Keratinocyte (primary cell): Measurements from ENCODE around the gene C14orf93. TPM values are rescaled to one million over a fixed set of nuclear protein-coding genes. Genes with fewer than 3 reads are reported as not detected.

Source experiments
- DNase-seq: peaks from one replicate; pipeline ENCODE4 v3.0.0-alpha.2; 2011; ENCODE audit warnings: low read depth, missing footprints, low spot score
- FAIRE-seq: peaks from 2 replicates; lab custom pipeline; 2011; peaks lifted over from hg19 to GRCh38; lab: Jason Lieb, UNC
- H2AFZ ChIP-seq: 2 replicates; pipeline ENCODE4 v1.6.0; 2012; ENCODE audit warnings: low read length, control low read depth, inconsistent platforms; ENCODE audit not compliant: control insufficient read depth
- H3K27ac ChIP-seq: 2 replicates; pipeline ENCODE4 v1.5.1; 2011; ENCODE audit warnings: low read length; ENCODE audit not compliant: control insufficient read depth, insufficient read depth
- H3K27me3 ChIP-seq: 3 replicates; pipeline ENCODE4 v1.6.0; 2011; ENCODE audit warnings: low read length; ENCODE audit not compliant: control insufficient read depth, insufficient read depth; ENCODE audit errors: extremely low read depth
- H3K36me3 ChIP-seq, 2 experiments: 2 replicates in 1 of 2; 3 replicates in 1 of 2; pipeline ENCODE4 v1.5.1; 2011; ENCODE audit warnings: low read length in 2 of 2, mild to moderate bottlenecking in 1 of 2; ENCODE audit not compliant: control insufficient read depth in 2 of 2, insufficient read depth in 2 of 2; ENCODE audit errors: extremely low read depth in 1 of 2
- H3K4me1 ChIP-seq: 3 replicates; pipeline ENCODE4 v1.5.1; 2011; ENCODE audit warnings: low read length; ENCODE audit not compliant: control insufficient read depth, insufficient read depth; ENCODE audit errors: extremely low read depth
- H3K4me2 ChIP-seq: 3 replicates; pipeline ENCODE4 v1.6.0; 2011; ENCODE audit warnings: low read depth, low read length; ENCODE audit not compliant: control insufficient read depth, insufficient read depth; ENCODE audit errors: extremely low read depth
- H3K4me3 ChIP-seq, 3 experiments: fragments of 200-600 bp in 1 of 3; sonication (generic) in 1 of 3; 2 replicates in 2 of 3; 3 replicates in 1 of 3; pipeline ENCODE4 v1.5.1; 2011 to 2016; ENCODE audit warnings: low read length in 3 of 3, mild to moderate bottlenecking in 3 of 3, control low read depth in 2 of 3, inconsistent platforms in 1 of 3, low read depth in 1 of 3, mixed read lengths in 1 of 3, mixed run types in 1 of 3, moderate library complexity in 1 of 3; ENCODE audit not compliant: control insufficient read depth in 2 of 3, insufficient read depth in 2 of 3; ENCODE audit errors: extremely low read depth in 1 of 3
- H3K79me2 ChIP-seq: 2 replicates; pipeline ENCODE4 v1.6.0; 2012; ENCODE audit warnings: low read length; ENCODE audit not compliant: control insufficient read depth, insufficient read depth
- H3K9ac ChIP-seq: 3 replicates; pipeline ENCODE4 v1.6.0; 2011; ENCODE audit warnings: low read length; ENCODE audit not compliant: control insufficient read depth, insufficient read depth; ENCODE audit errors: extremely low read depth
- H3K9me1 ChIP-seq: 3 replicates; pipeline ENCODE4 v1.6.0; 2011; ENCODE audit warnings: low read length; ENCODE audit not compliant: control insufficient read depth, insufficient read depth; ENCODE audit errors: extremely low read depth
- H3K9me3 ChIP-seq: 2 replicates; pipeline ENCODE4 v1.5.1; 2012; ENCODE audit warnings: low read depth, low read length; ENCODE audit not compliant: control insufficient read depth
- H4K20me1 ChIP-seq: 3 replicates; pipeline ENCODE4 v1.6.0; 2011; ENCODE audit warnings: low read length; ENCODE audit not compliant: control insufficient read depth, insufficient read depth; ENCODE audit errors: extremely low read depth
- EZH2 ChIP-seq: IDR thresholded peaks from one replicate; pipeline ENCODE4 v1.6.1; 2012; ENCODE audit warnings: inconsistent platforms, mild to moderate bottlenecking, low read length, moderate library complexity
- dilution Hi-C: fragments of 300-500 bp; cut with MboI; formaldehyde crosslinking; loops from one replicate; pipeline ENCODE4 v1.7.0; 2020; ENCODE audit warnings: low sequenced_read_pairs; ENCODE audit not compliant: extremely low pct_ligation_motif_present
- polyA plus RNA-seq, 5 experiments: library from polyadenylated mRNA; depleted of rRNA in 3 of 5; stranded (reverse) in 3 of 5; stranded (forward) in 1 of 5; unstranded in 1 of 5; fragments of >200 nt; gene quantifications; 1 replicate in 1 of 5; 2 replicates in 3 of 5; 3 replicates in 1 of 5; pipeline versions ENCODE4 v1.2.1 to v1.2.3, GENCODE V29; 2011 to 2012; ENCODE audit warnings: missing spikeins in 2 of 5, low read depth in 1 of 5, low replicate concordance in 1 of 5
- TF ChIP-seq, protein P1 (sequence below), 3 experiments: IDR thresholded peaks in 1 of 3; conservative IDR thresholded peaks in 1 of 3; optimal IDR thresholded peaks in 1 of 3; 2 replicates in 2 of 3; 3 replicates in 1 of 3; pipeline versions ENCODE3 to v1.5.1; 2011; ENCODE audit warnings: low read length in 3 of 3, mild to moderate bottlenecking in 3 of 3, moderate library complexity in 2 of 3, control low read depth in 1 of 3, inconsistent platforms in 1 of 3; ENCODE audit not compliant: insufficient read depth in 2 of 3; ENCODE audit errors: extremely low read depth in 1 of 3

The C14orf93 gene
- polyA plus RNA-seq, 1 donor (not counting 4 experiments of a cell fraction or from before 2014, with no cell fraction given), result 7.7 TPM

DNA sequence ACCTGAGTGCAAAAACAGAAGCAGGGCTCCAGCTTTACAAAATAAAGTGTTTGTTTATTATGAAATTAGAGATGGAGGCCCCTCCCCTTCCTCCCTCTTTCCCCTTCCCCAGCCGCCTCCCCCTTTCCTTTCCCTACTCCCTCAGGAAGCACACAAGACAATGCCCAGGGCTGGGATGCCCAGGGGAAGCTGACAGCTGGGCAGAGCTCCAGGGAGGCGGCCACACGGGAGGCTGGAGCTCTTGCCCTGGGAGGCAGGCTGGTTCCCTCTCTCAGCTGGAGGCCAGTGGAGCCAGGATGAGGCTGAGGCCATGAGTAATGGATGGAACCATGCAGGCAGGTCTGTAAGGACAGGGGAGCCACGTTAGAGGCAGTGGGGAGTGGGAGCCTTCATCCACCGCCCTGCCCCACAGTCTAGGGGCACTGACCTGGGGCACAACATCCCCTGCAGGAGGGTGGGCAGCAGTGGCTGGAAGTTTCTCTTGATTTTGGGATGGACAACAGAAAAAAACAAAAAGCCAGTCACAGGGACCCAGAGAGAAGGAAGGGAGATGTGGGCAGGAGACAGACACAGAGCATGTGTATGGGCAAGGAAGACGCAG, 37.2 kb upstream of the C14orf93 start:
- H3K27me3 ChIP-seq, result no peaks in the 10 kb centered on the region
- H3K27ac ChIP-seq, result no peak overlapping the region

DNA sequence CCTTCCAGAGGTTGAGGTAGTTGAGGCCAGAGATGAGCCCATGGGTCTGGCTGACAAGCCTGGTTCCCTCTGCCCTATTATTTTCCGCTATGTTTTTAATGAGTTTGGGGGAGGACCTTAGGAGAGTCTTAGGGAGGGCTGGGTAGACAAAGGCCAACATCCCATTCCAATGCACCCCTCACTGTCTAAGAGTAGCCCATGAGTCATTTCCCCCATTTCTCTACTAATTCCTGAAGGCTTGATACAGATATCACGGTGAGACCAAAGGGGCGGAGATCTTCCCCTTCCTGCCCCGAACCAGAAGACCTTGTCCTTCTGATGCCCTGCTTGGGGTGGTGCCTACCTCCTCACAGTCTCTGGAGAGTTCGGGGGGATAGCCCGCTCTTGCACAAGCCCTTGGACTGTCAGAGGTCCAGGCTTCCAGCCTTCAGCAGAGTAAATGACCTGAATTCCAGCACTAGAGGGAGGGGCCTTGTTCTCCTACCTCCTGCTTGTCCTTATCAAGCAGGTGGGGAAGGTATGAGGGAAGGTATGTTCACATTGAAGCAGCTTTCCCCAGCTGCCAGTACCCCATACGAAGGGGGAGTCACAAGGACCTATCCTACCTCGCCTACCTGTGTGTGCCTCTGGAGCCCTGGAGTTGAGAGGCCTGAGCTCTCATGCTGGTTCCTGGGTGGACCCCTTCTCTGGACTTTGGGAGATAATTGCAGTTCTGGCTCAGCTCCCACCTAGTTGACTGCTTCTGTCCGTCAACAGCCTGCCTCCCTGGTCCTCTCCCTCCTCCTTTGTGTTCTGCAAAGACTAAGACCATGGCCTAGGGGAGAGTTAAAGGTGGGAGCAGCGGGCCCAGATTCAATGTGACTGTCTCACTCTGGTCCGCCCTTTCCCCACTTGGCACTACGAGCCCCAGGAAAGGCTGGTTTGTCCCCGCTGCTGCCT, 35.7 kb upstream of the C14orf93 start:
- dilution Hi-C loops, result no loop called here
- H4K20me1 ChIP-seq, result no peaks in the 10 kb centered on the region

More for the DNA sequence above, 37.2 kb upstream of the C14orf93 start:
- dilution Hi-C loops, result no loop called here
- TF ChIP-seq EZH2, result no peak
- TF ChIP-seq, protein P1, sequence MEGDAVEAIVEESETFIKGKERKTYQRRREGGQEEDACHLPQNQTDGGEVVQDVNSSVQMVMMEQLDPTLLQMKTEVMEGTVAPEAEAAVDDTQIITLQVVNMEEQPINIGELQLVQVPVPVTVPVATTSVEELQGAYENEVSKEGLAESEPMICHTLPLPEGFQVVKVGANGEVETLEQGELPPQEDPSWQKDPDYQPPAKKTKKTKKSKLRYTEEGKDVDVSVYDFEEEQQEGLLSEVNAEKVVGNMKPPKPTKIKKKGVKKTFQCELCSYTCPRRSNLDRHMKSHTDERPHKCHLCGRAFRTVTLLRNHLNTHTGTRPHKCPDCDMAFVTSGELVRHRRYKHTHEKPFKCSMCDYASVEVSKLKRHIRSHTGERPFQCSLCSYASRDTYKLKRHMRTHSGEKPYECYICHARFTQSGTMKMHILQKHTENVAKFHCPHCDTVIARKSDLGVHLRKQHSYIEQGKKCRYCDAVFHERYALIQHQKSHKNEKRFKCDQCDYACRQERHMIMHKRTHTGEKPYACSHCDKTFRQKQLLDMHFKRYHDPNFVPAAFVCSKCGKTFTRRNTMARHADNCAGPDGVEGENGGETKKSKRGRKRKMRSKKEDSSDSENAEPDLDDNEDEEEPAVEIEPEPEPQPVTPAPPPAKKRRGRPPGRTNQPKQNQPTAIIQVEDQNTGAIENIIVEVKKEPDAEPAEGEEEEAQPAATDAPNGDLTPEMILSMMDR (optimal IDR thresholded peaks at IDR 0.05 in 1 of 3, IDR thresholded peaks at IDR 0.05 in 1 of 3, conservative IDR thresholded peaks at IDR 0.05 in 1 of 3; ENCODE audit: extremely low read depth in 1 of 3, insufficient read depth in 2 of 3, low read length in 3 of 3), result no peak
- no peaks in the 10 kb centered on the region for H3K79me2 ChIP-seq
- no peaks in the 10 kb centered on the region for H3K9me1 ChIP-seq
- FAIRE-seq (no peak), DNase-seq (no peak)
- H2AFZ ChIP-seq, result no peak overlapping the region
- peaks cover under 1% of the 10 kb centered on the region for H3K4me1 ChIP-seq
- H3K9ac ChIP-seq, result no peak overlapping the region
- no peaks in the 10 kb centered on the region for H3K36me3 ChIP-seq
- no peaks in the 10 kb centered on the region for H3K9me3 ChIP-seq
- no peak overlapping the region for H3K4me3 ChIP-seq
- no peak overlapping the region for H3K4me2 ChIP-seq
- no peaks in the 10 kb centered on the region for H4K20me1 ChIP-seq

More for the DNA sequence above, 35.7 kb upstream of the C14orf93 start:
- no peak overlapping the region for H3K9ac ChIP-seq
- TF ChIP-seq EZH2, result no peak
- TF ChIP-seq, protein P1 (optimal IDR thresholded peaks at IDR 0.05 in 1 of 3, IDR thresholded peaks at IDR 0.05 in 1 of 3, conservative IDR thresholded peaks at IDR 0.05 in 1 of 3; ENCODE audit: extremely low read depth in 1 of 3, insufficient read depth in 2 of 3, low read length in 3 of 3), result no peak
- no peaks in the 10 kb centered on the region for H3K9me1 ChIP-seq
- no peaks in the 10 kb centered on the region for H3K79me2 ChIP-seq
- H3K4me1 ChIP-seq, result no peaks in the 10 kb centered on the region
- H3K27me3 ChIP-seq, result no peaks in the 10 kb centered on the region
- no peak overlapping the region for H3K4me3 ChIP-seq
- H3K9me3 ChIP-seq, result no peaks in the 10 kb centered on the region
- no peak overlapping the region for H3K4me2 ChIP-seq
- no peak overlapping the region for H3K27ac ChIP-seq
- H2AFZ ChIP-seq, result no peak overlapping the region
- DNase-seq, result no peak
- no peaks in the 10 kb centered on the region for H3K36me3 ChIP-seq
- FAIRE-seq, result no peak
